NCI-H226 (cell line): Measurements from ENCODE around the gene IRF2BP2.

Experiments used
- DNase-seq: peaks from one replicate; pipeline ENCODE4 v3.0.0-alpha.2; 2015

IRF2BP2 gene

DNA sequence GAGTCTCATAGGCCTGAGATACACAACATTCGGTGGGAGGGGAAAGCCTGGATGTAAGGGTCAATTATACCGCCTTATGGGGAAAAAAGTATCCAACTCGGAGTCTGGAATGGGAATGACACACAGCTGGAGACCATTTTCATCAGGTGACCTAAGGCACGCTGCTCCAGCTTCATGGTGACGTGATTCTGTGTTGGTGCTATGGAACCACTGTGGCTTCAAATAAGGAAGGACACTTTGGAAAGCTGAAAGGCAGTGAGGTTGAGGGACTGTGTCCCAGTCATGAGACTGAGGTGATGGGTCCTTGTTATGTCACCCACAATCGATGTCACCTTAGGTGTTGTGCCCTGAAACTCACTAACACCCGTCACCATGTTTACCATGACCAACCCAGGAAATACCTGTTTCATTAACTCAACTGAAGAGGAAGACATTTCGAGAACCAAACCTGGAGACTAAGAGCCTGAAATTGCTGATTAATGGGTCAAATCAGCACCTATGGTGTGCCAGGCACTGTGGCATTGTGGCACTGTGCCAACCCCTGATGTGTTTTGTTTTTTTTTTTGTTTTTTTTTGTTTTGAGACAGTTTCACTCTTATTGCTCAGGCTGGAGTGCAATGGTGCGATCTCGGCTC is 54.5 kb downstream of the IRF2BP2 start:
- DNase-seq = no peak

DNA sequence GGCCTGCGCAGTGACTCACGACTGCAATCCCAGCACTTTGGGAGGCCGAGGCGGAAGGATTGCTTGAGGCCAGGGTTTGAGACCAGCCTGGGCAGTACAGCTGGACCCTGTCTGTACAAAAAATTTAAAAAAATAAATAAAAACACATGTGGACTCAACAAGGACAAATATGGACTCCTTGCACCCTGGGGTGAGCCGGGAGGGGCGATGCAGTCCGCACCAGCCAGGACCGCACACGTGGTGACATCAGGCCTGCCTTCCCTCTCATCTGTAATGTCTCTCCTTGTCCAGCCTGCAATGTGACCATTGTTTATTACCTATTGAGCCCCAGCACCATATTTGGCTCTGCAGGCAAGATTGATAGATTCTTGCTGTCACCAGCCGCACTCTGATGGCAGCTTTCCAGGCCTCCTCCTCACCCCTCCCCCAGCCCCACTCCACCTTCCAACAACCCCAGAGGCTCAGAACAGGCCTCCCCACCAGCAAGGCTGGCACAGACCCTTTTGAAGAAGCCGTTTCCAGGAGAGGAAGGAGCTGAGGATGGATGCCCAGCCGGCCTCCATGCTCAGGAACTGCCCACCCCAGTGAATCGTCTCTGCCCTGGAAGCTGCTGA is 55.2 kb downstream of the IRF2BP2 start:
- no peak for DNase-seq
